Gastroesophageal sphincter (tissue), 4 donors: ENCODE measurements around the gene SUMO4. TPM values are rescaled to one million over a fixed set of nuclear protein-coding genes. Genes with fewer than 3 reads are reported as not detected.

Source experiments
- ATAC-seq: fragments of 150-250 bp; one replicate; pipeline ENCODE4 v1.9.1; 2016; ENCODE audit warnings: mild to moderate bottlenecking, moderate library complexity
- H3K27ac ChIP-seq, 4 donors: fragments of 200-600 bp; sonication (generic) in 3 of 4; 1 replicate in 3 of 4; 2 replicates in 1 of 4; pipeline ENCODE4 v1.5.1; 2016 to 2019
- H3K27me3 ChIP-seq: fragments of 200-600 bp; sonication (generic); one replicate; pipeline ENCODE4 v1.5.1; 2019
- H3K36me3 ChIP-seq, 2 donors: fragments of 200-600 bp; sonication (generic); one replicate each; pipeline ENCODE4 v1.5.1; 2019; ENCODE audit warnings: control low read depth in 1 of 2
- H3K4me1 ChIP-seq, 3 donors: fragments of 200-600 bp; sonication (generic); 1 replicate in 2 of 3; 2 replicates in 1 of 3; pipeline ENCODE4 v1.5.1; 2016 to 2019; ENCODE audit warnings: control low read depth in 2 of 3
- H3K4me3 ChIP-seq, 2 donors: fragments of 200-600 bp; sonication (generic); one replicate each; pipeline ENCODE4 v1.5.1; 2019; ENCODE audit warnings: mild to moderate bottlenecking in 1 of 2, moderate library complexity in 1 of 2
- H3K9me3 ChIP-seq, 3 donors: fragments of 200-600 bp; sonication (generic); one replicate each; pipeline ENCODE4 v1.5.1; 2017 to 2019; ENCODE audit warnings: control low read depth in 2 of 3
- EP300 ChIP-seq: sonication (generic); formaldehyde crosslinking; IDR thresholded peaks from one replicate; pipeline ENCODE4 v1.6.1; 2017; ENCODE audit warnings: antibody characterized with exemption, mild to moderate bottlenecking
- POLR2A ChIP-seq, 2 donors: fragments of 450-650 bp; IDR thresholded peaks; one replicate each; pipeline ENCODE4 v1.6.1; 2017; ENCODE audit warnings: antibody characterized with exemption in 2 of 2, mild to moderate bottlenecking in 2 of 2, moderate library complexity in 1 of 2
- POLR2AphosphoS5 ChIP-seq: sonication (generic); formaldehyde crosslinking; IDR thresholded peaks from one replicate; pipeline ENCODE4 v1.6.1; 2017; ENCODE audit warnings: antibody characterized with exemption
- WGBS, 2 donors: methylation state at CpG; one replicate each; pipeline ENCODE4 v1.1.5; 2018; ENCODE audit warnings: low coverage in 1 of 2; 5-methylcytosine and 5-hydroxymethylcytosine counted together
- total RNA-seq, 4 donors: library from RNA; depleted of rRNA; stranded (reverse); fragments of >200 nt; gene quantifications; one replicate each; pipeline ENCODE4 v1.1.0, GENCODE V29; 2016
- TF ChIP-seq, protein P1 (sequence below), 4 experiments: fragments of 200-600 bp in 2 of 4; fragments of 450-650 bp in 2 of 4; sonication (generic) in 1 of 4; IDR thresholded peaks; one replicate each; pipeline ENCODE4 v1.5.1; 2017 to 2019; ENCODE audit warnings: antibody characterized with exemption in 4 of 4, mild to moderate bottlenecking in 2 of 4, moderate library complexity in 2 of 4

Gene SUMO4
- total RNA-seq, 4 donors from 2014 or later, result 1.9 to 2.4 (median 2.0) TPM; not detected in 1

- Histone ChIP-seq H3K4me1 (peaks cover 0 to 13% (median 4%) of the 10 kb centered on the region in 3 donors), H3K9me3 (no peaks in the 10 kb centered on the region), H3K4me3 (no peak overlapping the region), H3K36me3 (no peaks in the 10 kb centered on the region), H3K27me3 (no peaks in the 10 kb centered on the region), H3K27ac (no peak overlapping the region)
- WGBS, 2 donors, result 100% methylated on average over 1 to 2 of the region's 5 CpGs
- TF ChIP-seq, protein P1, sequence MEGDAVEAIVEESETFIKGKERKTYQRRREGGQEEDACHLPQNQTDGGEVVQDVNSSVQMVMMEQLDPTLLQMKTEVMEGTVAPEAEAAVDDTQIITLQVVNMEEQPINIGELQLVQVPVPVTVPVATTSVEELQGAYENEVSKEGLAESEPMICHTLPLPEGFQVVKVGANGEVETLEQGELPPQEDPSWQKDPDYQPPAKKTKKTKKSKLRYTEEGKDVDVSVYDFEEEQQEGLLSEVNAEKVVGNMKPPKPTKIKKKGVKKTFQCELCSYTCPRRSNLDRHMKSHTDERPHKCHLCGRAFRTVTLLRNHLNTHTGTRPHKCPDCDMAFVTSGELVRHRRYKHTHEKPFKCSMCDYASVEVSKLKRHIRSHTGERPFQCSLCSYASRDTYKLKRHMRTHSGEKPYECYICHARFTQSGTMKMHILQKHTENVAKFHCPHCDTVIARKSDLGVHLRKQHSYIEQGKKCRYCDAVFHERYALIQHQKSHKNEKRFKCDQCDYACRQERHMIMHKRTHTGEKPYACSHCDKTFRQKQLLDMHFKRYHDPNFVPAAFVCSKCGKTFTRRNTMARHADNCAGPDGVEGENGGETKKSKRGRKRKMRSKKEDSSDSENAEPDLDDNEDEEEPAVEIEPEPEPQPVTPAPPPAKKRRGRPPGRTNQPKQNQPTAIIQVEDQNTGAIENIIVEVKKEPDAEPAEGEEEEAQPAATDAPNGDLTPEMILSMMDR (IDR thresholded peaks at IDR 0.05), result no peak
- TF ChIP-seq EP300 (no peak), POLR2A (IDR thresholded peaks at IDR 0.05) (no peak)
- no peak for ATAC-seq
These were observed 25.7 kb downstream of the SUMO4 start for GRCh38 chr6:149425754-149426153.

- H3K4me3 ChIP-seq, result no peak overlapping the region
- 100% methylated on average over 1 of the region's 4 CpGs; no CpG with 5 or more reads in 1 of the 2 donors for WGBS, 2 donors
- ATAC-seq, result no peak
These were observed 28.5 kb downstream of the SUMO4 start for GRCh38 chr6:149428606-149429005.

GRCh38 chr6:149429427-149430360 lies 29.6 kb downstream of the SUMO4 start:
- WGBS, 2 donors, result 83 to 84% methylated on average over 14 to 26 of the region's 26 CpGs
- no peak for ATAC-seq

More at GRCh38 chr6:149428606-149429005, 28.5 kb downstream of the SUMO4 start:
- Histone ChIP-seq H3K36me3 (no peaks in the 10 kb centered on the region), H3K4me1 (peaks cover 0 to 16% (median 4%) of the 10 kb centered on the region in 3 donors), H3K27ac (no peak overlapping the region), H3K9me3 (no peaks in the 10 kb centered on the region), H3K27me3 (no peaks in the 10 kb centered on the region)
- TF ChIP-seq EP300, result no peak

DNA sequence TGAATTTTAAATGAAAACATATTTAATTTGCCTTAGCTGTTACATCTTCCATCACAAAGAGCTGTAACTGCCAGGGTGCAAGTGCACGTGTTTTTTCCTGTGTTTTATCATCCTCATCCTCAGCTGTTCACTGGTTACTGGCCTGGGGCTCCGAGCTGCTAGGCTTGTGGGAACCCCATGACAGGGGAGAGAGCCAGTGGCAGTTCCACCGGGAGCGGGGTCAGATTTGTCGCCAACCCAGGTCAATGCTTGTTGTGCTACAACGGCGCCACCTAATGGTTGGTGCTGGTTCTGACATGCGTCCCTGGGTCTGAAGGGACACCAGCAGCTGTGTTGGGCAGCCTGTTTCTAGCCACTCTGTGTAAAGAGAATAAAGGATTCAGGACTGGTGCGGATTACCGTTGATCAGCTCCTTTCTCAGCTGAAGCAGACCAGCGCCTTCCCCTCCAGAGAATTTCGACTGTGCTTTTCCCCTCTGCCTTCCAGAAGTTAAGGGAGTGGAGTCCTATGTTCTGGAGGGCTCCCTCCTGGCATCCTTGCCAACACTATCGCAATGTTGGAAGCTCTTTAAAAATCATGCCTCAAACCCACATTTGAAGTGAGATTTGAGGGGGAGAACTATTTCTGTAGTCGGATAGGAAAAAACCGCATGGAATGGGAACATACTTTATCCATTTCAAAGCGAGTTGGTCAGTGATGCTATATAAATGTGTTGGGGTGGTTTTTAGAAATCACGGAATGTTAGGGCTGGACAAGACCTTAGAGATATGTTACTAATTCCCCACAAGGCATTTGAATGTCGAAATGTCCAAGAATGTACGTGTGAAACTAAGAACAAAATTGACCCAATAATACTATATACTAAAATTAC lies 32.1 kb downstream of the SUMO4 start:
- Histone ChIP-seq H3K4me3 (no peak overlapping the region), H3K36me3 (no peaks in the 10 kb centered on the region), H3K27ac (no peak overlapping the region), H3K4me1 (peaks cover 0 to 14% (median 0%) of the 10 kb centered on the region in 3 donors), H3K27me3 (no peaks in the 10 kb centered on the region), H3K9me3 (no peaks in the 10 kb centered on the region)
- TF ChIP-seq, protein P1 (IDR thresholded peaks at IDR 0.05), result peak; percentile 87 to 97 (median 94)
- TF ChIP-seq POLR2A (IDR thresholded peaks at IDR 0.05), result no peak
- no peak for TF ChIP-seq EP300
- 28 to 62% methylated on average over 8 to 18 of the region's 19 CpGs for WGBS, 2 donors
- ATAC-seq, result peak; percentile 84

More at GRCh38 chr6:149429427-149430360, 29.6 kb downstream of the SUMO4 start:
- Histone ChIP-seq H3K36me3 (no peaks in the 10 kb centered on the region), H3K27me3 (no peaks in the 10 kb centered on the region), H3K27ac (no peak overlapping the region), H3K4me3 (no peak overlapping the region), H3K9me3 (no peaks in the 10 kb centered on the region), H3K4me1 (peaks cover 0 to 14% (median 0%) of the 10 kb centered on the region in 3 donors)
- TF ChIP-seq POLR2AphosphoS5 (no peak), POLR2A (IDR thresholded peaks at IDR 0.05) (no peak), EP300 (no peak)
- TF ChIP-seq, protein P1 (IDR thresholded peaks at IDR 0.05), result no peak

DNA sequence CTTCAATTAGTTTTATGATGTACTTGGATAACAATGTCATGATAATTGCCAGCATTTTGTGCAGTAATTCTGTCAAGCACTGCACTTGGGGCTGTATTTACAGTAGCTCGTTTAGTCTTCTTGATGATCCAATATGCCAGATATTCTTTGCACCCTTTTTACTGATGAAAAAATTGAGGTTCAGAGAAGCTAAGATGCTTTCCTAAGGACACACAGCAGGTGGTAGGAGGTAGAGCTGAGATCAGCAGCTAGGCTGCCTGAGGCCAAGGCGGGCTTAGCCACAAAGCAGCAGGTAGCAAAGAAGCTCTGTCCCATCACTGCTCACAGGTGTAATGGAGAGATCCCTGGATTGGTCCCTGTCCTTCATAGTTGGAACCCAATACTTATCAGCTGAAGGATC lies 33.3 kb downstream of the SUMO4 start:
- Histone ChIP-seq H3K27ac (no peak overlapping the region), H3K4me3 (no peak overlapping the region), H3K9me3 (no peaks in the 10 kb centered on the region), H3K36me3 (no peaks in the 10 kb centered on the region), H3K4me1 (peaks cover 0 to 14% (median 0%) of the 10 kb centered on the region in 3 donors), H3K27me3 (no peaks in the 10 kb centered on the region)
- WGBS, 2 donors, result 62 to 75% methylated on average over 1 of the region's 2 CpGs
- TF ChIP-seq POLR2AphosphoS5 (no peak), POLR2A (IDR thresholded peaks at IDR 0.05) (no peak), EP300 (no peak)
- TF ChIP-seq, protein P1 (IDR thresholded peaks at IDR 0.05), result no peak
- ATAC-seq, result no peak
